COR-L47 (cell line): ENCODE measurements around the gene EHBP1.
"Not testable (repeated sequence)": the region's sequence is repeated elsewhere in the genome, so short reads cannot be mapped to it uniquely, and the experiment has no call there.

Source experiments
- DNase-seq: peaks from one replicate; lab custom pipeline; 2025; lab: John Stamatoyannopoulos, UW

Gene EHBP1

DNA sequence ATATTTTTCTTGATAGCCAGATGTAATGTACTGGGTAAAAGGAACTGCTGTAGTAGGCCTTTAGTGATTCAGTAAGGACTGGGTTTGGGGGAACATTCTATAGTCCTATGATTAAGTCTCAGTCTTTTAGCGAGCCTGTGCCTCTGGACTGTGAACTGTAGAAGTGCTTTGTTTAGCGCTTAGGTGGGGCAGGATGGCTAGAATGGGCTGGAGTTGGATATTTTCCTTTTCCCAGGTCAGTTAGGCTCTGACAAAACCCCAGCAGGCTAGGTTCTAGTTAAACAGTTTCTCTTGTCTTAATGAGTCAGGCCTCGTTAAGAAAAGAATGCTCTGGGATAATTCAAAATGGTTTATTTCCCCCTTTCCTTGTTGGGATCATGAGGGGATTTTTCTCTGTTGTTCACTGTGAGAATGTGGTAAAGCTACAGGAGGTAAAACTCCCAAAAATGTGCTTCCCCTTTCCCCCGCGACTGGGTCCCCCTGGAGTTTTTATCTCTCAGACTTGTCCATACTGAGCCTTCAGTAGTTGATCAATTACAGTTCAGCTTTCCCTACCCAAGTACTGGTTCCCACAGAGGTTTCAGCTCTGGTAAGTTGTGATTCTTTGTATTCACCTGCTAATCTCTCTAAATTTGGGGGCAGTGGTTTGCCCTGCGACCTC lies 31.5 kb downstream of the EHBP1 start:
- DNase-seq: no peak

GRCh38 chr2:62738981-62739936 lies 33.7 kb downstream of the EHBP1 start:
- DNase-seq: no peak

- no peak for DNase-seq
Observed at GRCh38 chr2:62740221-62740620, 34.7 kb downstream of the EHBP1 start.

- no peak for DNase-seq
Observed at GRCh38 chr2:62741127-62741526, 35.6 kb downstream of the EHBP1 start.

DNA sequence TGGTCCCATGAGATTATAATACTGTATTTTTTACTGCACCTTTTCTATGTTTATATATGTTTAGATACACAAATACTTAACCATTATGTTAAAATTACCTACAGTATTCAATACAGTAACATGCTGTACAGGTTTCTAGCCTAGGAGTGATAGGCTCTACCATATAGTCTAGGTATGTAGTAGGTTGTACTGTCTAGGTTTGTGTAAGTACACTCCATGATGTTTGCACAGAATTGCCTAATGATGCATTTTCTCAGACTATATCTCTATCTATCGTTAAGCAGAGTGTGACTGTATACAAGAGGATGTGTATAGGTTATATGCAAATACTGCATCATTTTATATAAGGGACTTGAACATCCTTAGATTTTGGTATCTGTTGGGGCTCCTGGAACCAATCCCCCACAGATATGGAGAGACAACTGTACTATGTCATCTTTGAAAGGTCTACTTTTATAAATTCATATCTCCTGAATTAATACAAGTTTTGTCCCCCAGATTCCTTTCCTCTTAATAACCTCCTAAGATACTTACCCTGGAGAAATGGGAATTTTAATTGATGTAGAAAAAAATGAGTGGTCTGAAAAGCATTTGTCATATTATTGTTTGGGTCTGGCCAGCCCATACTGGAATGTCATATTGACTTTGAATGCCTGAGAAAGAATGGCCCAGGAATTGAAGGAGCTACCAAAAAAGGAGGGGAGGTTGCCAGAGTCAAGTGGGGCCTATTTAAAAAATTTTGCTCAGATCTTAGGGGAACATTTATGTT lies 36.6 kb downstream of the EHBP1 start:
- no peak for DNase-seq

DNA sequence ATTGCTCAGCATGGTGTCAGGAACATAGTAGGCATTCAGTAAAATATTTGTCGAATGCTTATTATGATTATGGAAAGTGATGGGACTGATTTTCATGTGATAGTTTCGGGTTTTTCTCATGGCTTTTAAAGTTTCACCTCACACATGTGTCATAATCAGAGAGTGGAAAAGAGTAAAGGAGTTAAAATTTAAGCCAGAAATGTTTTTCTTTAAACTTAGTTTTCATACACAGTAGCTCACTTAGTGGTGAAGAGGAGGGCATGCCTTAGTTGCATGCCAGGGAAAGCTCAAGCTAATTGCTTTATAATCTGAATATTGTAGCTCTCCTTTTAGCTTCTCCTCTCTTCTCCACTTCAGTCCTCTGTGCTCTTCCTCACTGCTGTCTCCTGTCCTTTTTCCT lies 38.0 kb downstream of the EHBP1 start:
- DNase-seq: no peak

- DNase-seq: no peak
Observed at GRCh38 chr2:62744603-62745002, 39.1 kb downstream of the EHBP1 start.

DNA sequence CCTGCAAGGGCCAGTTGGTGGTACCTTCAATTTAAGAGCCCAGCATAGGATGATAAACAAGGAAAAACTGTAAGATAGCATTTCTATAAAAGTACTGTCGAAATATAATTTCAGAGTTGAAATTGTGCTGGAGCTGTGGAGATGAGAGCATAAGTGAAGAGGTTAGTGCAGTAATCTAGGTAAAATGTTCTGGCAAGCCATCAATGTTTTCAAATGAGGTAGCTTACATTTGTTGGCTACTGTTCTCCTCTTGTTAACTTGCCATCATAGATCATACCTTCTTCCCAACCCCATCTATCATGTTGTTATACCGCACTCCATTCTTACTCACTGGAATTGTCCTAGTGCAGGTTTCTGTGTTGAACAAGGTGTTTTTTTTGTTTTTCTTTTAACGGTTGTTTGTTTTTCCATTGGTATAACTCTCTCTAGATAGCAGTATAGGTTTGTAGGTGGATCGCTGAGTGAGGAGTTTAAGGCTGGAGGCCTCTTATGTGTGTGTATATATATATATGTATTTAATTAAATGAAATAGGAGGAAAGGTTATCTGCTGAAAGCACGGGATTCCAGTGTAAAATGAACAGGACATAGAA lies 40.5 kb downstream of the EHBP1 start:
- no peak for DNase-seq

- no peak for DNase-seq
Observed at GRCh38 chr2:62747169-62747568, 41.7 kb downstream of the EHBP1 start.

DNA sequence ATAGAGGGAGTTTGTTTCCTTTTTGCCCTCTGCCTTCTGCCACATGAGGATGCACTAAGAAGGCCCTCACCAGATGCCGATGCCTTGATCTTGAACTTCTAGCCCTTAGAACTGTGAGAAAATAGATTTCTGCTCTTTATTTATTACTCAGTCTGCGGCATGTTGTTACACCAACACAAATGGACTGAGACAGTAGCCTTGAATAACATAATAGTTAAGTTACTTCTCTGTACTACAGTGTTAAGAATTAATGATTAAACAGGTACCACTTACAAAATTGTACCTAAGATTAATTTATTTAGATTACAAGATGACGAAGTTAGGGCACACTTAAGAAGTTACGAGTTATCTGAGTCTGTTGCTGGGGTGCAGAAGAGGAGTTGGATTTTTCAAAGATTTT lies 42.4 kb downstream of the EHBP1 start:
- no peak for DNase-seq

GRCh38 chr2:62749111-62749510 lies 43.6 kb downstream of the EHBP1 start:
- not testable (repeated sequence) for DNase-seq

DNA sequence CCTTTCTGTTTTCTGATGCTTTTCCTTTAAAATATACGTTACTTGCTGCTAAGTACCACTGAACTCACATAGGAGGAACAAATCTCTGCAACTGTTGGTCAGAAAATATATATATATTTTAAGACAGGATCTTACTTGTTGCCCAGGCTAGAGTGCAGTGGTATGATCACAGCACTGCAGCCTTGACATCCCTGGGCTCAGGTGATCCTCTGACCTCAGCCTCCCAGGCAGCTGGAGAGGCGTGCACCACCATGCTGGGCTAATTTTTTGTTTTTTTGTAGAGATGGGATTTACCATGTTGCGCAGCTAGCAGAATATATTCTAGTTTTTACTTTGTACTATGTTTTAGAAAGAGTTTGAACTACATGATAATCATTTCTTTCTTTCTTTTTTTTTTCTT lies 51.5 kb downstream of the EHBP1 start:
- no peak for DNase-seq

- DNase-seq: peak; percentile 63
Observed at GRCh38 chr2:62760026-62760425, 54.5 kb downstream of the EHBP1 start.

DNA sequence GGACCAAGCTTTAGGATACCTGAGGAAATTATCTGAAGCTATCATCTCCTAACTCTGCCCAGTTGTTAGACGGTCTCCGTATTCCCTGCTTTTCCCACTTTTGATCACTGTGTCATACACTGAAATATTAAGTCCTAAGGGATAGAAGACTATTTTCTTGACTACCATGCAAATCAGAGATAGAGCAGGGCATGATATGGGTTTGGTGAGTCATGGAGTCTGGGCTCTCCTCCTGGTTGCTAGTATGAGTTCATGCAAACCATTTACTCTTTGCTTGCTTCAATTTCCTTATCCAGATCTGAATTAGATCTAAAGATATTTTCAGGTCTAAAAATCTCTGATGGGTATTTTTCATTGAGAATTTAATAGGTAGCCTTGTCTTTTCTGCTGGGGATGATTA lies 55.0 kb downstream of the EHBP1 start:
- no peak for DNase-seq

DNA sequence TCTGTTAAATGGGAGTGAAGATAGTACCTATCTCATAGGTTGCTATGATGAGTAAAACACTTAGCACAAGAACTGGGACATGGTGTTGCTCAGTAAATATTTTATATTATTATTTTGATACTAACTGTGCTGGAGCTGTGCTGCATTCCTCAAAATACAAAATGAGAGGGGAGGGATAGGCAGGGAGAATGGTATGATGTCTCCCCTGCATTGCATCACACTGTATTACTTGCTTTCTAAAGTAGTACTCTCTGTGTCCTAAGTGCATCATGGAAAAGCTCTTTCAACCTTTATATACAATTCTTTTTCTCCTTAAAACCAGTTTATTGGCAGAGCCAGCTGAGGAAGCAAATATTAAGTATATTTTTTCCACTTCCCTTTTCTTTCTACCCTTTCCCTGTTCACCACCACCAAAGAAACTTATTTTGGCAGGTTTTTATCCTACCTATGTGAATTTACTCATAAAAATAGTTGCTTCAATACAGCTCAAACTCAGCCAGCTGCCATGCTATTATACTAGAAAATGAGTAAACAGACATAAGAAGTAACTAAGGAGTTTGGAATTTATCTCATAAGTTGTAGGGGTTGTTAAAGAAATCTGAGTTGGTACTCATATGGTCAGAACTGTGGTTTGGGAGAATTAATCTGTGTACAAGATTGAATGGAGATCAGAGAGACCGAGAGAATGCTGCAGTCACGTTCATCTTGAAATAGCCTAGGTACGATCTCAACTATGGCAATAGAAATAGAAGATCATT lies 60.3 kb downstream of the EHBP1 start:
- no peak for DNase-seq

DNA sequence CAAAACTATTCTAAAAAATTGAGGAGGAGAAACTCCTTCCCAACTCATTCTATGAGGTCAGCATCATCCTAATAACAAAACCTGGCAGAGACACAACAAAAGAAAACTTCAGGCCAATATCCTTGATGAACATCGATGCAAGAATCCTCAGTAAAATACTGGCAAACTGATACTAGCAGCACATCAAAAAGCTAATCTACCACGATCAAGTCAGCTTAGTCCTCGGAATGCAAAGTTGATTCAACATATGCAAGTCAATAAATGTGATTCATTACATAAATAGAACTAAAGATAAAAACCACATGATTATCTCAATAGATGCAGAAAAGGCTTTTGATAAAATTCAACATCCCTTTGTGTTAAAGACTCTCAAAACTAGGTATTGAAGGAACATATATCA lies 63.1 kb downstream of the EHBP1 start:
- no peak for DNase-seq

- DNase-seq: no peak
Observed at GRCh38 chr2:62770629-62771028, 65.1 kb downstream of the EHBP1 start.

- DNase-seq: peak; percentile 23
Observed at GRCh38 chr2:62774555-62775366, 69.2 kb downstream of the EHBP1 start.

- no peak for DNase-seq
Observed at GRCh38 chr2:62775367-62775668, 69.8 kb downstream of the EHBP1 start.

DNA sequence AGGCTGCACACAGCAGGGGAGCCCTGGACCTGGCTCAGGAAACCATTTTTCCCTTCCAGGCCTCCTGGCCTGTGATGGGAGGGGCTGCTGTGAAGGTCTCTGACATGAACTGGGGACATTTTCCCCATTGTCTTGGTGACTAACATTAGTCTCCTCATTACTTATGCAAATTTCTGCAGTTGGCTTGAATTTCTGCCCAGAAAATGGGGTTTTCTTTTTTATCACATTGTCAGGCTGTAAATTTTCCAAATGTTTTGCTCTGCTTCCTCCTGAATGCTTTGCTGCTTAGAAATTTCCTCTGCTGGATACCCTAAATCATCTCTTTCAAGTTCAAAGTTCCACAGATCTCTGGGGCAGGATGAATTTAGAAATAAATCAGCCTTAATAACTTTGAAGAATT lies 78.2 kb downstream of the EHBP1 start:
- DNase-seq: no peak

GRCh38 chr2:62784341-62784740 lies 78.8 kb downstream of the EHBP1 start:
- no peak for DNase-seq
